WTC11 (cell line): Measurements from ENCODE around the gene SPTB. TPM values are rescaled to one million over a fixed set of nuclear protein-coding genes. Genes with fewer than 3 reads are reported as not detected.

Experiments used
- ATAC-seq: fragments of 200-7000 bp; cut with Tn5 transposase; 2 replicates; pipeline ENCODE4 v1.10.0; 2021; ENCODE audit warnings: mild to moderate bottlenecking, moderate library complexity
- CTCF ChIA-PET: fragments of 300-600 bp; sonication (Branson Sonifier 250); formaldehyde crosslinking; loops from one replicate; lab custom pipeline; 2021; ENCODE audit warnings: antibody characterized with exemption; lab: Charles Lee
- POLR2A ChIA-PET: fragments of 350-600 bp; sonication (Branson Sonifier 250); formaldehyde crosslinking; loops from one replicate; lab custom pipeline; 2021; ENCODE audit warnings: antibody characterized with exemption; lab: Charles Lee
- DNase-seq: peaks from one replicate; pipeline ENCODE4 v3.0.0; 2021; ENCODE audit warnings: low spot score
- H3K27ac Mint-ChIP-seq: 2 replicates; pipeline ENCODE4 v1.8.0; 2021; ENCODE audit warnings: mixed read lengths
- H3K27me3 Mint-ChIP-seq: 2 replicates; pipeline ENCODE4 v1.8.0; 2021; ENCODE audit warnings: low read depth, mild to moderate bottlenecking, moderate library complexity, mixed read lengths
- H3K36me3 Mint-ChIP-seq: 2 replicates; pipeline ENCODE4 v1.8.0; 2021; ENCODE audit warnings: mixed read lengths
- H3K4me1 Mint-ChIP-seq: 2 replicates; pipeline ENCODE4 v1.8.0; 2022; ENCODE audit warnings: mixed read lengths
- H3K4me3 Mint-ChIP-seq: 2 replicates; pipeline ENCODE4 v1.8.0; 2021; ENCODE audit warnings: mild to moderate bottlenecking, moderate library complexity, mixed read lengths
- H3K9me3 Mint-ChIP-seq: 2 replicates; pipeline ENCODE4 v1.8.0; 2021; ENCODE audit warnings: mixed read lengths
- CBFB ChIP-seq: sonication (generic); formaldehyde crosslinking; IDR thresholded peaks from 2 replicates; pipeline ENCODE4 v1.8.1; 2022; ENCODE audit warnings: mild to moderate bottlenecking, low read depth, missing genetic modification reagents
- CREM ChIP-seq: sonication (generic); formaldehyde crosslinking; IDR thresholded peaks from 2 replicates; pipeline ENCODE4 v1.8.1; 2022; ENCODE audit warnings: mild to moderate bottlenecking, missing genetic modification reagents, moderate library complexity
- E2F4 ChIP-seq: sonication (generic); formaldehyde crosslinking; IDR thresholded peaks from 2 replicates; pipeline ENCODE4 v1.8.1; 2022; ENCODE audit warnings: low read depth, mild to moderate bottlenecking, moderate library complexity, missing genetic modification reagents, borderline replicate concordance
- ERG ChIP-seq: fragments of 250-450 bp; sonication (Bioruptor Pico); IDR thresholded peaks from 2 replicates; pipeline ENCODE4 v1.8.0; 2021; ENCODE audit warnings: mild to moderate bottlenecking
- MLX ChIP-seq: sonication (generic); formaldehyde crosslinking; IDR thresholded peaks from 2 replicates; pipeline ENCODE4 v1.8.1; 2023; ENCODE audit warnings: mild to moderate bottlenecking, missing genetic modification reagents, moderate library complexity
- STAT6 ChIP-seq: sonication (generic); formaldehyde crosslinking; conservative IDR thresholded peaks from 2 replicates; pipeline ENCODE4 v1.8.1; 2023; ENCODE audit warnings: mild to moderate bottlenecking, low read depth, missing genetic modification reagents, moderate library complexity
- ZNF281 ChIP-seq: sonication (generic); formaldehyde crosslinking; IDR thresholded peaks from 2 replicates; pipeline ENCODE4 v1.8.0; 2023; ENCODE audit warnings: mild to moderate bottlenecking, missing genetic modification reagents
- ZNF425 ChIP-seq: fragments of 250-450 bp; sonication (Bioruptor Pico); conservative IDR thresholded peaks from 2 replicates; pipeline ENCODE4 v1.9.0; 2021; ENCODE audit warnings: mild to moderate bottlenecking
- total RNA-seq: library from RNA; stranded (reverse); gene quantifications from 3 replicates; pipeline ENCODE4 v1.2.3, GENCODE V29; 2021

The SPTB gene
- total RNA-seq, 1 experiment from 2014 or later: 3.2 TPM

GRCh38 chr14:64719601-64720000 lies 160.1 kb downstream of the SPTB start:
- POLR2A ChIA-PET: no interaction called here
- Mint-ChIP-seq H3K4me1 (peaks cover 91% of the 10 kb centered on the region), H3K27me3 (peaks cover 1% of the 10 kb centered on the region; the same call in 1 of the 2 replicates), H3K27ac (no peak overlapping the region)
- CTCF ChIA-PET: interaction anchor here (0.8 to 1.2 kb wide), 2 partner anchors 83 to 91 kb away, joined by 3 read pairs; no protein-coding TSS in a partner anchor
- no peak for TF ChIP-seq E2F4 (CRISPR knock-in tag)
- no peak for TF ChIP-seq ZNF281 (CRISPR knock-in tag)
- TF ChIP-seq ZNF425 (CRISPR knock-in tag): no peak
- TF ChIP-seq, all 79 proteins: peak for 0
- DNase-seq (peak; percentile 5), ATAC-seq (no peak)
- no peak overlapping the region for H3K4me3 Mint-ChIP-seq
- no peaks in the 10 kb centered on the region for H3K9me3 Mint-ChIP-seq
- peaks cover 1% of the 10 kb centered on the region for H3K36me3 Mint-ChIP-seq

- POLR2A ChIA-PET: no interaction called here
- DNase-seq (peak; percentile 11), ATAC-seq (no peak)
- H3K36me3 Mint-ChIP-seq: peaks cover 10% of the 10 kb centered on the region
- H3K27ac Mint-ChIP-seq: no peak overlapping the region
- H3K4me1 Mint-ChIP-seq: peaks cover 90% of the 10 kb centered on the region
- CTCF ChIA-PET: interaction anchor here (1.5 to 5.2 kb wide), 2 partner anchors 12 to 46 kb away, joined by 5 to 40 read pairs; partner anchors contain the start of gene PLEKHG3
- TF ChIP-seq CBFB (CRISPR knock-in tag): no peak
- no peak for TF ChIP-seq MLX
- TF ChIP-seq CREM: no peak
- no peak for TF ChIP-seq STAT6 (CRISPR knock-in tag)
- no peak for TF ChIP-seq ERG (CRISPR knock-in tag)
- TF ChIP-seq E2F4 (CRISPR knock-in tag): no peak
- H3K4me3 Mint-ChIP-seq: no peak overlapping the region
- peaks cover 10% of the 10 kb centered on the region for H3K27me3 Mint-ChIP-seq
- H3K9me3 Mint-ChIP-seq: peaks cover 8% of the 10 kb centered on the region
These were observed 160.9 kb downstream of the SPTB start for GRCh38 chr14:64718762-64719161.
